Measurements from ENCODE around the gene ADGRB2.

DNA sequence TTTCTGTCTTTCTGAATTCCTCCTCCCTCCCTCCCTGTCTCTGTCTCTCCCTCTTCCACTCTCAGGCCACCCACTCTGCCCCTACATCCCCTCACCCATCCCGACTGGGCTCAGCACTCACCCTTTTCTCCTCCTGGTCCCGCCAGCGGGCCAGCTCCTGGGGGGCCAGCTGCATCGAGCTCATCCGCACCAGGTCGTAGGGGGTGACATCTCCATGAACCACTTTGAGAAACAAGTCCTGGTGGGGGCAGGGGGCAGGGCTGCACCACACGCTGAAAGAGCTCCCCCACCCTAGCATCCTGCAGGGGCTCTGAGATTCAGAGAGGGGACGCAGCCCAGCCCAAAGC is 33.9 kb upstream of the ADGRB2 start:
- no peak for TF ChIP-seq CTCF (IDR thresholded peaks at IDR 0.05; ENCODE audit: borderline replicate concordance, extremely low read depth, low read length, poor library complexity, severe bottlenecking)
- TF ChIP-seq EZH2 (IDR thresholded peaks at IDR 0.05; ENCODE audit: borderline replicate concordance, low read depth, low read length, severe bottlenecking) = no peak

Measured in DND-41 (cell line).